PC-9 (cell line): ENCODE data around the gene TBX2.

Source experiments
- EZH2 ChIP-seq: fragments of 200-600 bp; sonication (generic); IDR thresholded peaks from 2 replicates; pipeline ENCODE4 v1.8.0; 2017; ENCODE audit warnings: antibody characterized with exemption, low read depth
- TF ChIP-seq, protein P1 (sequence below): fragments of 200-600 bp; sonication (generic); conservative IDR thresholded peaks from 2 replicates; pipeline ENCODE4 v1.6.1; 2017; ENCODE audit warnings: mixed run types, antibody characterized with exemption, mild to moderate bottlenecking, moderate library complexity

DNA sequence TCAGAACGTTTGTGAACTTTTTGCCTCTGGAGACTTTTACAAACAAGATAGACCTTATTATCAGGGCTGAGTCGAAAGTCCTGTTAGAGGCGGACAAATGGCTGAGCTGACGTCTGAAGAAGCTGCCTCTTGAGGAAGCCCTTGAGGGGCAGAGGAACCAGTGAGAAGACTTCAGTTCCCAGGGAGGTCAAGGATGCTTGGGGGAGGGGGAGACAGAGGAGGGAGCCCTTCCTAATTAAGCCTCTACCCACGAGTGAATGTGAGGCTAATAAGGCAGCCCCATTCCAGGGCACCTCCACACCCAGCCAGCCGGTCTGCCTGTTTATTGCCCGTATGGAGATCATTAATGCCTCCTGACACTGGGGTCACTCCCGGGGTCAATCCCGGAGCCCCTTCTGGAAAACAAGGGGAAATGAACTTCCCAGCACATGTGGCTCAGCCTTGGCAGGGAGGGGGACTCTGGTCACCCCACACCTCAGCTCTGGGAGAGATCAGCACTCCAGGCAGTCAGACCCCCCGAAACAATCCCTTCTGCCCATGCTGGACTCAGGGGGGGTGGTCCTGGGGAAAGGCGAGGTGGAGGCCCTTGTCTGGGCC, 43.3 kb downstream of the TBX2 start:
- TF ChIP-seq, protein P1, sequence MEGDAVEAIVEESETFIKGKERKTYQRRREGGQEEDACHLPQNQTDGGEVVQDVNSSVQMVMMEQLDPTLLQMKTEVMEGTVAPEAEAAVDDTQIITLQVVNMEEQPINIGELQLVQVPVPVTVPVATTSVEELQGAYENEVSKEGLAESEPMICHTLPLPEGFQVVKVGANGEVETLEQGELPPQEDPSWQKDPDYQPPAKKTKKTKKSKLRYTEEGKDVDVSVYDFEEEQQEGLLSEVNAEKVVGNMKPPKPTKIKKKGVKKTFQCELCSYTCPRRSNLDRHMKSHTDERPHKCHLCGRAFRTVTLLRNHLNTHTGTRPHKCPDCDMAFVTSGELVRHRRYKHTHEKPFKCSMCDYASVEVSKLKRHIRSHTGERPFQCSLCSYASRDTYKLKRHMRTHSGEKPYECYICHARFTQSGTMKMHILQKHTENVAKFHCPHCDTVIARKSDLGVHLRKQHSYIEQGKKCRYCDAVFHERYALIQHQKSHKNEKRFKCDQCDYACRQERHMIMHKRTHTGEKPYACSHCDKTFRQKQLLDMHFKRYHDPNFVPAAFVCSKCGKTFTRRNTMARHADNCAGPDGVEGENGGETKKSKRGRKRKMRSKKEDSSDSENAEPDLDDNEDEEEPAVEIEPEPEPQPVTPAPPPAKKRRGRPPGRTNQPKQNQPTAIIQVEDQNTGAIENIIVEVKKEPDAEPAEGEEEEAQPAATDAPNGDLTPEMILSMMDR: no peak
- no peak for TF ChIP-seq EZH2
